Smooth muscle cell of the brain vasculature (primary cell): ENCODE results near the gene NMNAT2.
"Not testable (repeated sequence)": the region's sequence is repeated elsewhere in the genome, so short reads cannot be mapped to it uniquely, and the experiment has no call there.

Source experiments
- DNase-seq: peaks from one replicate; pipeline ENCODE4 v3.0.0-alpha.2; 2012; ENCODE audit warnings: low read depth, low spot score

The NMNAT2 gene

DNA sequence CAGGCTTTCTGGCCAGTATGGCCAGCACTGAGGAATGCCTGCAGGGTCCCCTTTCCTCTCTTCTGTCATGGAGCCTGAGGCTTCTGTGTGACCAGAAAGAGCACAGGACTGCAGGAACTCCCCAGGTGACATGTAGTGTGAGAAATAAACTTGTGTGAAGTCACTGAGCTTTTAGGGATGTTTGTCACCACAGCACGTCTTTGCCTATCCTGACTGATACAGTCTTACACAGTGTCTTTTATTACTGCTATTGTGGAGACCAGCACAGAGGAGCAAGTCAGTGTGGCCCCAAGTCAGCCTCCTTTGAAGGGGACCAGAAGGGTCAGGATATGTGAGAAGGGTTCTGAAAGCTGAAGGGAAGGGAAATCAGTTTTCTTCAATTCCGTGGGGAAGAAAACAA, 129.6 kb downstream of the NMNAT2 start:
- DNase-seq = no peak

DNA sequence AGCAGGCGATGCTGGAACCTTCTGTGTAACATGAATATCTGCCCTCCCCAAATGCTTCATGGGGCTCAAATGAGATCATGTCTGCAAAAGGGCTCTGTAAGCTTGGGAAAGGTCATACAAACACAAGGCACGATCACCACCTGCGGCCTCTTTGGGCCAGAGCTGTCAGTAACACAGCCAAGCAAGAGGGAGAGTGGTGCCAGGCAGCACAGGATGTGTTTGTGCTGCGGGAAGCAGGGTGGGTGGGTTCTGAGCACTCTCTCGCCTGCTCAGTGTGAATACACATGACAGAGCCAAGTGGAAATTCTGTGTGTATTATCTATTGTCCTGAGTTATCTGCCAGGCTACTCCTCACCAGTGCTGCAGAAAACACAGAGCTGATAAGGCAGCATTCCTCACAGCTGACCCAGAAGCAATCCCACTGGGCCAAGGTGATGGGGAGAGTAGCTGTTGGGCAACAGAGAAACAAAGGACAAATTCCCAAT, 130.9 kb downstream of the NMNAT2 start:
- DNase-seq = peak; percentile 94

DNA sequence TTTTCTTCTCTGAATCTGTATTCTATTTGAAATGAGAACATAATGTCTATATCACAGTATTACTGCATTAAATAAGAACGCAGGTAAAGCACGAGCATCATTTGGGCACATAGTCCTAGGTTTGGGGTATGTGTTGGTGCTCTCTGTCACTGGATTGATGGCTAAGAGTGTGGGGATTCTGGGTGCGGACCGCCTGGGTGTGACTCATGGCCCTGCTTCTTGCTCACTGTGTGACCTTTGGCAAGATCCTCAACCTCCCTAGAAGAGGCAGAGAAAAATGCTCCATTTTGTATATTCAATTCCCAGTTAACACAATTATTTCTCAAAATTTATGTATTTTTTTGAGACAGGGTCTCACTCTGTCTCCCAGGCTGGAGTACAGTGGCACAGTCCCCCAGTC, 132.4 kb downstream of the NMNAT2 start:
- DNase-seq = no peak

DNA sequence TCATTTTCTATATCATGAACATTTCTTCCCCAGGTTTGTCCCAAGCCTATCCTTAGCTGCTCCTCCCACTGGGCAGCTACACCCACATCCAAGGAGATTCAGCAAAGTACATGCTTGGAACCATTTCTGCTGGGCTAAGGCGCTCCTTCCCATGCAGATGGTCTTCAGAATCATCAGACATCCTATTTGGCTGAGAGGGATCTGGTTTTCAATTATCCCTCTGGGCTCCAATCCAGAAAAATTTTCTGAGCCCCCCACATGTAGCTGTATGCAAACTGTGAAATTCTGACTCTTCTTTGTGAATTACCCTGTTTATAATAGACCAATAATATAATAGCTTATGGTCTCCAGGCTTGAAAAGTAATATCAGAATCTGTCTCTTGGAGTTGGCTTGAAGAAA, 132.9 kb downstream of the NMNAT2 start:
- DNase-seq = no peak

DNA sequence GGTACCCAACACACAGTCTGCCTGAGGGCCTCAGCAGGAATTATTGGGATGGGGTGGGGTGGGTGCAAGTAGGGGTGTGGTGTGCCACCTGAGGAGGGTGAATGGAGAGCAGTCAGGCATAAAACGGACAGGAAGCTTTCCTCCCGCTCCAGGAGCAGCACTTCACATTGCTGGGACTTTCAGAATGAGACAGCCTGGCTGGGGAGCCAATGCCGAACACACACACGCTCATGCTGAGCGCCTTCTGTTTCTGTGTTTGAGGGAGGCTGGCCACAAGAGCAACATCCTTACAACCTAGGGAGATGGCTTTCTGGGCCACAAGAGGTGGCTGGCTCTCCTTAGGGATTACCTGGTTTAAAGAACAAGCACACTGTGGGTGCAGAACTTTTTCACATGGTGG, 134.1 kb downstream of the NMNAT2 start:
- no peak for DNase-seq

DNA sequence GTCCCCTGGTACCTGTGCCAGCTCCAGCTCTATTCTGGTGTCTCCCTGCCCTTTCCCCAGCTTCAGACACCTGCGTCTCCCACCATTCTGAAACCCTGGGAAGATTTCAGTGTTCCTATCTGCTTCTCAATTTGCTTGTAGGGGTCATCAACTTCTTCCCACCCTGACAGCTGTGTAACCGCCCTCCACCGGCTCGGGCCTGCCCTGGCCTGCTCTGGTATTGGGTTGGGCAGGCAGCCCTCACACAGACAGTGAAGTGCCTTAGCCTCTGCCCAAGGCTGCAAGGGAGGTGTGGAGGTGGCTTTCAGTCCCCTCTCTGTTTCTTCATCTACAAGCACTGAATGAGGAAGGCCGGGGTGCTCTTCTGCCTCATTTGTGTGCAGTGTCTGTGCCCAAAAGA, 134.9 kb downstream of the NMNAT2 start:
- no peak for DNase-seq

DNA sequence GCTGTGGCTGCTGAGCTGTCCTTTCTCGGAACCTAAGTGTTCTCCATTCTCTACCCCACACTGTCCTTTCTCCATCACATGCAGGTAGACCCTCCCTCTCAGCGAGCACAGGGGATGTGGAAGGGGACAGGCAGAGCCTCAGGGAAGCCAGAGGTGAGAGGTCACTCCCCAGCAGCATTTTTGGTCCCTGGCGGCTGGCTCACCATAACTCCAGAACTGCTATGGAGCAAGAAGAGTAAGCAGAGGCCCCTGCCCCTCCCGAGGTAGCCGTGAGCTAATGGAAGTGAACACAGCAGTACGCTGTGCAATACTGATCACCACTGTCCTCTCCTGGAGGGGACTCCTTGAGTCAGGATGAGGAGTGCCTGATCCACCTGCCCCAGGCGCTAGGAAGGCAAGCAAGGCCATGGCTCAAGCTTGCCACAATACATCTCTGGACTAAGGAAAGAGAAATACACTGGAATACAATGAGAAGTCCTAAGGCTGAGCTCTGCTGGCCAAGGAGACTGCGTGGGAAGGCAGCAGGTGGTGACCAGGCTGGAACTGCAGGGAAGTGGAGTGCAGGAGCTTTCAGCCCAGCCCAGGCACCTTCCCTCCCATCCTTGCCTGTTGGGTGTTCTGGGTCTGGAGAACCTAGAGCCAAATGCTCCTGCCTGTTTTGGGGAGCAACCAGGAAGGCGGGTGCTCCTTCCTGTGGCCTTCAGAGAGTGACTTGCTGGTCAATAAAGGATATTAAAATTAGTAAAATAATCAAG, 135.9 kb downstream of the NMNAT2 start:
- DNase-seq = no peak

DNA sequence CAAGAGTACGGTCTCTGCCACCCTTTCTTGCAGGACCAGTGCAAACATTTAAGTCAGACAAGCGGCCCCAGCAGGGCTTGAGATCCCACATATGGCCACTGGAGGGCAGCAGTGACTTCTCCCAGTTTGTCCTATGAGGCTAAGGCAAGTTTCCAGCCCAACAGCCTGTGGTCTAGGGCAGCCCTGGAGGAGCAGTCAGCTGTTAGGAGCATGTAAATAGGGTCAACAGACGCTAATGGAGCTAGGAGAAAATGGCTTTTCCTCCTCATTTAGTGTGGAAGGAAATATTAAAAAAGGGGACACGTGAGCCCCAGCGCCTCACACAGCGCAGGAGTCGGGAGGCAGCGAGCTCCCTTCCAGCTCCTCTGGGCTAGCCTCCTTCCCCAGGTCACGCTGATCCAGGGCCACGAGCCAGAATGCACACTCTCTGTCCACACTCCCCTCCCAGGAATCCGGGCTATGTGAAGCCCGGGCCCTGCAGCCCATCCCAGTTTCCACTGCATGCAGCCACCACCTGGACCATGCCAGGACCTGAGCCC, 136.6 kb downstream of the NMNAT2 start:
- peak; percentile 93 for DNase-seq

DNA sequence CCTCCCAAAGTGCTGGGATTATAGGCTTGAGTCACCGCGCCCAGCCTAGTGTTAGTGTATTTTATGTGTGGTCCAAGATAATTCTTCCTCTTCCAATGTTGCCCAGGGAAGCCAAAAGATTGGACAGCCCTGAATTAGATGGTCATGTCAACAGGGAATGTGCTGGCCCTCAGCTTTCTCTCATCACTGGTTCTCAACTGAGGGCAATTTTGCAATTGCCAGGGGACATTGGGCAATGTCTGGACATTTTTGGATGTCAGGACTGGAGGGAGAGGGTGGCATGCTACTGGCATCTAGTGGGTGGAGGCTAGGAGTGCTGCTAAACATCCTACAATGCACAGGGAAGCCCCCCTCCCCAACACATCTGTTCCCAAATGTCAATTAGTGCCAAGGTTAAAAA, 137.1 kb downstream of the NMNAT2 start:
- no peak for DNase-seq

DNA sequence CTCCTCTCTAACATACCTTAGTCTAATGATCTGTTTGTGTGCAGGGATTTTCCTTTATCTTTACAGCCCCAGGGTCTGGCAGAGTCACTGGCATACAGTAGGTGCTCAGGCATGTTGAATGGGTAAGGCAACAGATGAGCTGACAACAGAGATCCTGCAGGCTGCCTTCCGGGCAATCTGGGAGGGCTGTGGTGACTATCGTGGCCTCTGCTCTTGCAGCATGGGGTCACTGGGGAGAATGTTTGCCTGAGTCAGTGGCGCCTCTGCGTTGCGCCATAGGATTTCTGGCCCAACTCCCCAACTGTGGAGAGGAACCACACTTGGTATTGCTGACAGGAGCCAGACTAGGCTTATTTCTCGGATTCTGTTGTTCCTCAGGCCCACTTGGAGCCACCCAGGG, 138.3 kb downstream of the NMNAT2 start:
- DNase-seq = peak; percentile 62

DNA sequence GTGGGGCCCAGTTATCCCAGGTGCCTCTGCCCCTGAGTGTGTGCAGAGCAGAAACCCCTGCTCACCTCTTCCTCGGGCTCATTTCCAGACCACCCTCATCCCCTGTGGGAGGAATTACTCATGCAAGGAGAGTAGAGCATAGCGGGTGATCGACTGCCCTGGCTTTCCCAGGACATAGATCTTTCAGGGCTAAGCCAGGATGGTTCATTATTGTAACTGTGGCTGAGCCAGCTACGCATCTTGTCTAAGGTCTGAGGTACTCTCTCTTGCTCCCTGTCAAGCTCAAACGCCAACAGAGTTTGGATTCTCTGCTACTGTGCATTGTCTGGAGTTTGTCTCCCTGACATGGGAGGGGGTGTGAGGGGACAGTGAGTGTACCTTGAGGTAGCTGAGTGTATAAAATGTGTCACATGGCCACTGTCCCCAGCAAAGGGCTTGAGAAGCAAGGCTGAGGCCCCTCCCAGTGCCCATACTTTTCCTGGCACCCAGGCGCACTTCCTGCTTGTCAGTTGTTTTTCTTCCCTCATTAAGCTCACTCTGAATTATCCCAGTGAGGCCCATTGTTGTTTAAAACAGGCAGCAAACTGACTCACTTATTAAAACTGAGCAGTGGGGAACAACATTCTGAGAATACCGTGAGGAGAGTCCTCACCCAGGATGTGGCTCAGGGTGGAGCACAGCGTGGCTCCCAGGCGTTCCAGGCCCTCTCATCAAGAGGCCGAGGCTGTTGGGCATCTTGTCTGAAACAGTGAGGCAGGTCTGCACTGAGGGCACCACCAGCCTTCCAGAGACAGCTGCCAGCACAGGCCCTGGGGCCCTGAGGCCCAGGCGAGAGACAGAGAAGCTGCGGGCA, 139.2 kb downstream of the NMNAT2 start:
- peak; percentile 65 for DNase-seq

DNA sequence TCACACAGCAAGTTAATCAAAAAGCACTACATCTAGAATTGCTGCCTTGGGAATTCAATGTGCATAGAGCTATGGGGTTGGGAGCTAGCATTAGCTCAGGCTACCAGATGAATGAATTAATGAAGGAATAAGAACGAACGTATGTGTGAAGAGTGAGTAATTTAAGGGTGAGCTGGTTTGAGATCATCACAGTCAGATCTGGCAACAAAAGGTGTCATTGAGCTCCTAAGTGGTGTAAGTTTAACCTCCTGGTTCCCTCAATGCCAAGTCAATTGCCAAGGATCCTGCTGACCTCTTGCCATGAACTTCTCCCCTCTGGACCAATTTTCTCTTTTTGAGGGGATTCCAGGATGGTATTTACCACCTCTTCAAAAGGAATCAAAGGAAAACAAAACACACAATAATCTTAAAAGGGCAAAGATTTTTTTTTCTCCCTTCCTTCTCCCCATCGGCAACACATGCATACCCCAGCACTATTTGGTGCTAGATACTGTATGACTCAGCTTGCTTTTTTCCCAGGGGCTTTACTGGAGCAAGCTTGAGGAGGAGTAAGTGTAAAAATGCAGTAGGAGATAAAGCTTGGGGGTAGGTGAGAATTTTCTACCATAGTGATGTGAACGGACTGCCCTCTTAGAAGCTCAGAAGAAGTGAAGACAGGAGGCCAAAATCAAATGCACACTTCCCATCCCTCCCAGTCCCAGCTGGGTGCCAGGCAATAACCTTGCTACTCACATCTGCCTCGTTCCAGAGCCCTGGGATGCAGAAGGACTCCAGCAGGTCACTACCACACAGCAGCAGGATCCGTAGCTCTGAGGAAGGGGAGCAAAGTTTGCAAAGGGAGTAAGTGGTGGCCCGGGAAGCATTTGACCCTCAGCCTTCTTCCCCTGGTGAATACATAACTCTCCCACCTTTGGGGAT, 140.1 kb downstream of the NMNAT2 start:
- DNase-seq = peak; percentile 57

DNA sequence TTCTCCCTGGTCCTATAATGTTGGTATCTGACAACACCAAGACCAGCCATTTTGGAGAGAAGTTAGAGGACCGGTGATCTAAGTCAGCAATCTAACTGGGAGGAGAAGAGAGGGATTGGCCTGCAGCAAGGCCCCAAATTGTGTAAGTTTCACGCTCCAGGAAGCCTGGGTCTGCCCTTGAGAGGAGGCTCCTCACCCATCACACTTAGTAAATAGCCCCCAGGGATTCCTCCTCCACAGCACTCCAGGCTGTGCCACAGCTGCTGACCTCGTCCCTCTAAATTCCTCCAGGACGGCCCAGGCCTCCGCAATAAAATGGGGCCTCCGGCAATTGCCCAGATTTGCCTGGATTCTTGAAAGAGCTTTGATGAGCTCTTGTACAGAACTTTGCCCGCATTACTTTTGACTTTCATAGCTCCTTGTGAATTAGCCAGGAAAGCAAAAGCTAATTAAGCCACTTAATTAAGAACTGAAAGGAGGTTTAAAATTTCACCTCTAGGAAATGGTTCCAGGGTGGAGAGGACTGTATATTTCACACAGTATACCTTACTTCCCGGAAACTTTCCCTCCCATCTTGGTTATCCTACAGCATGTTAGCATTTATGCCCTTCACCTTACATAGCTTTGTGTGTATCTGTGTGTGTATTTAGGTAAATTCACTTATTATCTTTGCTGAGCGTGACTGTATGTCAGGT, 141.6 kb downstream of the NMNAT2 start:
- DNase-seq = no peak

DNA sequence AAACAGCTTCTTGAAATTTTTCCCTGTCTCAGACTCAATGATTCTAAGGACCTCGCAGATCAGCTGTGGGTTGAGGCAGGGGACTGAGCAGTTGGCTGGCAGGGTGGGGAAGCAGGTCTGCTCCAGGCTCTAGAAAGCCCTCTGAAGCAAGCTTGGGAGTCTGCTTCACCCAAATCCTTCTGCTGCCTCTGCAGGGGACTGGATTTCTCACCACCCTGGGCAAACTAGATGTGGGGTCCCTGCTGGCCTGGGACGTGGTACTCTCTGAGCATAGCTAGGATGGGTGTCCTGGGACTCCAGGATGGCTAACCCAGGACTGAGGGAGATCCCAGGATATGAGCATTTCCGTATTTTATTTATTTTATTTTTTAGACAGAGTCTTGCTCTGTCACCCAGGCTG, 142.9 kb downstream of the NMNAT2 start:
- no peak for DNase-seq

DNA sequence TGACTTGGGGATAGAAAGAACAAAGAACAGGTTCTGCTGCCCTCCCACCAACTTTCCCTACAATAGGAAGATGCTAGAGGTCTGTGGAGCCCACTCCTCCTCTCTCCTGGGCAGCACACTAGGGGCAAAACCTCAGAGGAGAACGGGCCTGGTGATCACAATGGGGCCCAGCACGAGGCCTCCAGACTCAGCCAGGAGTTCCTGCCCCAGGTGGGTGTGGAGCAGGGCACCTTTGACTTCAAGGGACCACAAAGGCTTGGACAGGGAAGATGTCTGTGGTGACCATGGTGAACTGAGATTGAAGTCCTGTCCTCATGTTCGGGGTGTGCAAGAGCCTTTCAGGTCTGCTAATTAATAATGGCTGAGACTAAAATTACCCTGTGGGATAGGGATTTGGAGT, 143.3 kb downstream of the NMNAT2 start:
- no peak for DNase-seq

DNA sequence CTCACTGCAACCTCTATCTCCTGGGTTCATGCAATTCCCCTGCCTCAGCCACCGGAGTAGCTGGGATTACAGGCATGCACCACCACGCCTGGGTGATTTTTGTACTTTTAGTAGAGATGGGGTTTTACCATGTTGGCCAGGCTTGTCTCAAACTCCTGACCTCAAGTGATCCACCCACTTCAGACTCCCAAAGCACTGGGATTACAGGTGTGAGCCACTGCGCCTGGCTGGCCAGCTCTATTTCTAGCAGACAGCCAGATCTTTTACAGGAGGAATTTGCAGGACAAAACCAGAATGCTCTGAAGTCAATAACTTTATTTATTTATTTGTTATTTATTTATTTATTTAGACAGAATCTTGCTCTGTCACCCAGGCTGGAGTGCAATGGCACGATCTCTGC, 144.2 kb downstream of the NMNAT2 start:
- DNase-seq = not testable (repeated sequence)

DNA sequence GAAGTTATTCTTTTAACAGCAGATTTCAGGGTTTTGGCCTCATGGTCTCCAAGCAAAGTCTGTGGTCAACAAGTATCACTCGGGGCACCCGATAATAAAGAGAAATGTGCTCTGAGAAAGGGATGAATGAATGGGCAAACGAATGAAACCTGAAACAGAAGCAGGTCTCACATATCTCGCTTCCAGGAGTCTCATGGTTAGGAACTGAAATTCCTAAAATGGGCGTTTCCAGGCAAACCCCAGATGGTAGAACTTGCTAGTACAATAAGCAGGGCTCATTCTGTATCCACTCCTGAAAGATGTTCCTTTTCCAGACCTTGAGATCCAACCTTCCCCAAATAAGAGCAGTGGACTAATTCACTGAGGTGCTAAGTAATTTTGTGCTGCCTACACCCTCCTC, 144.9 kb downstream of the NMNAT2 start:
- no peak for DNase-seq

DNA sequence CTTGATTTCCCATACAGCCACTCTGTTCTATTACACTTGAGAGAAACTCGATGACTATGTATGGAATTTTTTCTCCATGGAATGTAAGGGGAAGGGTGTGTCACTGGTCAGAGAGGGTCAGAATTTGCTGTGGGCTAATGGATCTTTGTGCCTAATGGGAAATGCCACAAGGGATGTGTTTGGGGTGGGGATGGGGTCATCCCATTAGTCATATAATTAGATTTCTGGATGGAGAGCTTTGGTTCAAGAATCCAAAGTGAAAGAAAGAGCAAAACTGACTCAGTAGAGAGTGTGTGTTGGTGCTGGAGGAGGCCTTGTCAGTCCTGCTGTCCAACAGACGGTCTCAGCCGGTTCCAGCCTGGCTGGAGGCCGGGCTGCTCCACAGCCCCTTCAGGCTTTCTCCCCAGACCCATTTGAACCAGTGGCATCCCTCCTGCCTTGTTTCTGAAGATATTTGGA, 145.8 kb downstream of the NMNAT2 start:
- DNase-seq = no peak

DNA sequence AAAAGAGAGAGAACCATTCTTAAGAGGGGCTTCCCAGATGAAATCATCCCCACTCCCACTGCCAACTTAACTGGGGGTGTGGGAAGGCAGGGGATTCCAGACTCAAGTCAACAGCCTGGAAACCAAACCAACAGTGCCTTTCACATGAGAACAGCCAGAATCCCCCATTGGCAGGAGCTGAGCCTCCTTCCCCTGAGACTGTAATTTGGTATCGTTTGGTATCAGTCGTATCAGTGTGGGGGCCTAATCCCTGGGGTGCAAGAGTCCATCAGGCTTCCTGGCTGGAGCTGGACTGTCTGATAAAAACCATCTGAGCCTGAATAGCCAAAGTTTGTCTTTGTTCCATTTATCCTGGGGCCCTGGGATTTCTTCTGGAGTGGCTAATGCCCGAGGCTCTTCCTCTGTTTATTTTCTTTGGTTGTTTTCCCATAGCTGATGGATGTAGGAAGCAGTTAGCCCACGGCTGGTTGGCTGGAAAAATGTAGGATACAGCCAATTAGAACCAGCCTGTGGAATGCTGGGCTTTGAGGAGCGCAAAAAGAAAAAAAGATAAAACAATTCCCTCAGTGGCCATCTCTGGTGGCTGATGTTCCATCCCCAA, 147.5 kb downstream of the NMNAT2 start:
- peak; percentile 71 for DNase-seq

DNA sequence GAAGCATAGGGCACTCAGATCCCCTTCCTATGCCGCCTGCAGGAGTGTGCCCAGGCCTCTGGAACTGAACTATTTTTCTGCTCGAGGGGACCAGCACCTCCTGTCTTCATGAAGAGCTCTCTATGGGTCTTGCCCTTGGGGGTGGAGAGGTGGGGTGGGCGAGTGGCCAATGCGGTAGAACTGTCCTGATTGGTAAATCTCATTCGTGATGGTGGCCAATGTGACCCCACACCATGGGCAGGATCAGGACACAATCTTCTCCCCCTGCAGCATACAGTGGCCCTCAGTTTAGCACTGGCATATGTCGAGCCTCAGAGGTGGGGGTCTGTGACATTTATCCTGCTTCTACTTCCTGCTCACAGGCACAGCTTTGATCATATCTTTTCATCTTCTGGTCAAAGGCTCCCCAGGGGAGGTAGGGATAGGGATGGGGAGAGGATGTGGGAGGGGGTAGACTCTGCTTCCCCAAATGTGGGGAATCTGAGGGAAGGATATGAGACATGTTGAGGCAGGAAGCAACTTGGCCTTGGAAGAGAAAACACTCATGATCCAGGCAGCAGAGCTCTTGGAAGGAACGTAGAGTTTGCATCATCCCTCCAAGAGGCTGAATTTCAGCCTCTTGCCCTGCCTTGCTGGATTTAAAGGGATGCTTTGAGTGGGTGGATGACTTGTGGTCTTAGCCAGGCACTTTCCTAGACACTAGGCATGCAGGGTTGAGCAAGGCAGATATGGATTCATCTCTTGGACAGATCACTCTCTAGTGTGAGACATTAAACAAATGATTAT, 150.3 kb downstream of the NMNAT2 start:
- DNase-seq = no peak
